Retina (tissue), 1 donor: ENCODE results near the gene NANOGP8.
A peak's percentile ranks its signal among the peaks of the same experiment; 100 is the strongest.
"Not testable (repeated sequence)": the region's sequence is repeated elsewhere in the genome, so short reads cannot be mapped to it uniquely, and the experiment has no call there.

ENCODE experiments used
- DNase-seq: peaks from one replicate; pipeline ENCODE4 v3.0.0-alpha.2; 2016

Gene NANOGP8

DNA sequence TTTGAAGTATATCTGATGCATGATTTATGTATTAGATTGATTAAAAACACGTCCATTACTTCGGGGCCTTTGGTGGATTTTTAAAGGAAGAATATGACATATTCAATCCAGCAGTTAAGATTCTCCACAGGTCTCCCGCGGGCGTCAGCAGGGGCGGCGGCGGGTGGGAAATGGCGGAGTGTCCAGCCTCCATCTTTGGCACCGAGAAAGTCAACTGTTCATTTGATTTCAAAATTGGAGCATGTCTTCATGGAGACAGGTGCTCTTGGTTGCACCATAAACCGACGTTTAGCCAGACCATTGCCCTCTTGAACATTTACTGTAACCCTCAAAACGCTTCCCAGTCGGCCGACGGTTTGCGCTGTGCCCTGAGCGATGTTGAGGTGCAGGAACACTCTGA is 7.2 kb upstream of the NANOGP8 start:
- DNase-seq: no peak

DNA sequence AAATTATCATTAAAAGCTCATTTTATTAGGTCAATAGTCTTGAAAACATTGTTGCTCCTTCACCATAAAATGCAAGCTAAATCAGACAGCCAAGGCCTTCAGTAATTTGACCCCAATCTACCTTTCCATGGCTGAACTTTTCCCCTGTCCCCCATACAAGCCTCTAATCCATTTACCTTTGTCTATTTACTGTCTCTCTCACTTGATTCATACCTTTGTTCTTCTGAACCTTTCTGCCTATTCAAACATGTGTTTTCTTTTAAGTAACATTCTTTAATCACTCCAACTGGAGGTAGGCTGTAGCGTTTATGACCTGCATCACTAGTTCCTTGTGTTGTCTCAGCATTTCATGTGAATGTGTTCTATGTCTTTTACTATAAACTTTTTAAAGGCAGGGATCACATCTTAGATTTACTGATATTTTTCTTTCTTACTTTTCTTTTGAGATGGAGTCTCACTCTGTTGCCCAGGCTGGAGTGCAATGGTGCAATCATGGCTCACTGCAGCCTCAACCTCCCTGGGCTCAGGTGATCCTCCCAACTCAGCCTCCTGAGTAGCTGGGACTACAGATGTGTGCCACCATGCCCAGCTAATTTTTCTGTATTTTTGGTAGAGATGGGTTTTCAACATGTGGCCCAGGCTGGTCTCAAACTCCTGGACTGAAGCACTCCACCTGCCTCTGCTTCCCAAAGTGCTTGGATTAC is 5.2 kb upstream of the NANOGP8 start:
- DNase-seq: no peak

DNA sequence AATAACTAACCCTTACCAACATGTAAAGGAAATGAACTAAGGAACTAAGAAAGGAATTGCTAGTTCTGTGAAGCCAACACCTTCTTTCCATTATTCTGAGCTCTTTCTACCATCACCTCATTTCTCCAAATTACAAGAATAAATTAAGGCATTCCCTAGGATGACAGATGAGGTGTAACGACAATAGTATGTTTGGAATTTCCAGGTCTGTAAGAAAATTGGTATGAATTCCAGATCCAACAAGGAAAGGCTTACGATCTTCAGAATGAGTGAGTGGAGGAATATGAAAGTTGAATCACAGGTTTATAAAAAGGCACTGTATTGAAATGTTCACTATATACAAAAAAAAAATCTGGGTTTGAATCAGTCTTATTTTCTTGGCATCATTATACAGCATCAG is 4.5 kb upstream of the NANOGP8 start:
- DNase-seq: no peak

DNA sequence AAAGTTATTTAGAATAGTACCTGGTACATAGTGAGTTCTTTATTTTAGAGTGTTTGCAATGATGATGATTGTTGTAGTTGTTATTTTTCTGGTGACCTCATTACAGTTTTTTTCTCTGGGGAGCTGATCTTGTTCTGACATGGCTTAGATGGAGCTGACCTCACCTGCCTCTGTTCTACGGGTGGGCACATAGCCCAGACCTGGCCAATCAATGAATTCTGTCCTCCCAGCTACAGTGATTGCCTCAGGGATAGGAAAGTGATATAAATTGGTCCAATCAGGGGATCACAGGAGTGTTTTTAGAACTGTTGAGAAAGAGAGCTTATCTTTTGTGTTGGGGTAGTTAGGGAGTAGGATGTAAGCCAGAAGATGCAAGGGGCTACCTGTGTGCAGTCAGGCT is 3.2 kb upstream of the NANOGP8 start:
- DNase-seq: no peak

DNA sequence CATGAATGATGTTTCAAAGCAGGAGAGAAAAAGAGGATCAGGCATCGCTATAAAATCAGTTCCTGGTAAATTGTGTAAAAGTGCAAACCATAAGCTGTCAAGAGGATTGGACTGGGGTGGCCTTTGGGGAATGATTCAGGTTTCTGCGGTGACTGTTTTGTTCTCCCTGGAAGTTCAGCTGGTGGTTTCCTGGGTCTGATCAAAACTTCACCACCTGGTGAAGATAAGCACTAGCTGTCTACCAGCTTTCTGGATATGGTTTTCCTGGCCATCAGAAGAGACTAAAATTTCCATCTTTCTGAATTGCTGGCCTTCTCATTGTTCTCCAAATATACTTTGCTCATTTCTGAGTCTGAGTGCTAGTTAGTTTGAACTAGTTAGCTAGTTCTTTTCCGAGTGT is 2.7 kb upstream of the NANOGP8 start:
- DNase-seq: no peak

DNA sequence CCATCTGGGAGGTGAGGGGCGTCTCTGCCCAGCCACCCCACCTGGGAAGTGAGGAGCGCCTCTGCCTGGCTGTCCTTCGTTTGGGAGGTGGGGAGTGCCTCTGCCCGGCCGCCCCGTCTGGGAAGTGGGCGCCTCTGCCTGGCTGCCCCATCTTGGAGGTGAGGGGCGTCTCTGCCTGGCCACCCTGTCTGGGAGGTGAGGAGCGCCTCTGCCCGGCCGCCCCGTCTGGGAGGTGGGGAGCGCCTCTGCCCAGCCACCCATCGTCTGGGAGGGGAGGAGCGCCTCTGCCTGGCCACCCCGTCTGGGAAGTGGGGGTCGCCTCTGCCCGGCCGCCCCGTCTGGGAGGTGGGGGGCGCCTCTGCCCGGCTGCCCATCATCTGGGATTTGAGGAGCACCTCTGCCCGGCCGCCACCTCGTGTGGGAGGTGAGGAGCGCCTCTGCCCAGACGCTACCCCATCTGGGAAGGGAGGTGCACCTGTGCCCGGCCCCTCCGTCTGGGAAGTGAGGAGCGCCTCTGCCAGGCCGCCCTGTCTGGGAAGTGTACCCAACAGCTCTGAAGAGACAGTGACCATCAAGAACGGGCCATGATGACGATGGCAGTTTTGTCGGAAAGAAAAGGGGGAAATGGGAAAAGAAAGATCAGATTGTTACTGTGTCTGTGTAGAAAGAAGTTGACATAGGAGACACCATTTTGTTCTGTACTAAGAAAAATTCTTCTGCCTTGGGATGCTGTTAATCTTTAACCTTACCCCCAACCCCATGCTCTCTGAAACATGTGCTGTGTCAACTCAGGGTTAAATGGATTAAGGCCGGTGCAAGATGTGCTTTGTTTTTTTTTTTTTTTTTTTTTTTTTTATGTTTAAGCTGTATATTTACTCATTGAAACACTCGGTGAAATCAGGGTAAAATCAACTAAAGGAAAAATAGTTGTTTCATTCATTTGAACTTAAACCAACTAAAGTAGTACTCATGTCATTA is 2.4 kb downstream of the NANOGP8 start:
- DNase-seq: not testable (repeated sequence)

DNA sequence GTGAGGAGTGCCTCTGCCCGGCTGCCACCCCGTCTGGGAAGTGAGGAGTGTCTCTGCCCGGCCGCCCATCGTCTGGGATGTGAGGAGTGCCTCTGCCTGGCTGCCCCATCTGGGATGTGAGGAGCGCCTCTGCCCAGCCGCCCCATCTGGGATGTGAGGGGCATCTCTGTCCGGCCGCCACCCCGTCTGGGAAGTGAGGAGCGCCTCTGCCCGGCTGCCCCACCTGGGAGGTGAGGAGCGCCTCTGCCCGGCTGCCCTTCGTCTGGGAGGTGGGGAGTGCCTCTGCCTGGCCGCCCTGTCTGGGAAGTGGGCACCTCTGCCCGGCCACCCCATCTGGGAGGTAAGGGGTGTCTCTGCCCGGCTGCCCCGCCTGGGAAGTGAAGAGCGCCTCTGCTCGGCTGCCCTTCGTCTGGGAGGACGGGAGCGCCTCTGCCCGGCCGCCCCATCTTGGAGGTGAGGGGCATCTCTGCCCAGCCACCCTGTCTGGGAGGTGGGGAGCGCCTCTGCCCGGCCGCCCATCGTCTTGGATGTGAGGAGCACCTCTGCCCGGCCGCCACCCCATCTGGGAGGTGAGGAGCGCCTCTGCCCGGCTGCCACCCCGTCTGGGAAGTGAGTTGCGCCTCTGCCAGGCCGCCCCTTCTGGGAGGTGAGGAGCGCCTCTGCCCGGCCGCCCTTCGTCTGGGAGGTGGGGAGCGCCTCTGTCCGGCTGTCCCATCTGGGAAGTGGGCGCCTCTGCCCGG is 3.3 kb downstream of the NANOGP8 start:
- DNase-seq: not testable (repeated sequence)

DNA sequence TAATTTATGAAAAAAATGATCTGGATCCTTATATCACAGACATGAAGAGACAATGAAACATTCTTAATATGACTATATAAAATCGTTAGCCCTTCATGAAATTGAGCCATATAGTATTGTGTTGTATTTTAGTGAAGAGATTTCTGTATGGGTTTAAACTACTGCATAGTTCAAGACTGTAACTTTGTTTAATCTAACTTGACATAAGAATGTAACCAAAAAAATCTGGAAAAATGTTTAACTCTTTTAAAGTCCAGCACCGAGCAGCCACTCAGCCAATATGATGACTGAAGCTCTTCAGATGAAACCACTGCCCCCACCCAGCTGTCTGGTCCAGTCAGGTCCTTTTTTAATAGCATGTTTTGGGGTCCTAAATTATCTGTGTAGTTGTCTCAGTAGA is 4.9 kb downstream of the NANOGP8 start:
- no peak for DNase-seq

DNA sequence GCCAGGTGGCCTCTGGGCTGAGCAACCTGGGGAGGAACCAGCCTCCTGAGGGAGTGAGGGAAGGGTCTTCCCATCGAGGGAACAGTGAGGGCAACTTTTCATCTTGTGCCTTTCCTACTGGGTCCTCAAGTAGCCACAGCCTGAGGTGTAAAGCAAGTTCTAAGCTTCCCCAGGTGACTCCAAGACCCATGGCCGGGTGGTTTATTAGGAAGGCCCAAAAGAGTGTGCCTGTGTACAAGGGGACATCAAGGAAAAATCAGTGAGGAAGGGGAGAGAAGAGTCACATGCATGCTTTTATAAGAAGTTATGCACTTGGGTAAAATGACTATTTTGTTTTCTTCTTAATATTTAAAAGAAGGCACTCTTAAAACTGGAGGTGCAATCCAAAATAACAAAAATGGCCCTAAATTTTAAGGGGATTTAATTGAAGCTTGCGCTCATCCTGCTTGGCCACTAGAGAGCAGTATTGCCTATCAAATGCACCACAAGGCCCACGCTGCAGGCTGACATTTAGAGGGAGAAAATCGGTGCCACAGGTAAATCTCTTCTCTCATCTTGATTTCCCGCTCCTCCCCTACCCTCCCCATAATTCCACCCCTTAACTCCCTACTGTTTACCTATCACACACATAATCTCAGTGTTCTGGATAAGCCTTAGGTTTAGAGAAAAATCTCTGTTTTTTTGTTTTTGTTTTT is 6.7 kb downstream of the NANOGP8 start:
- peak; percentile 43 for DNase-seq

DNA sequence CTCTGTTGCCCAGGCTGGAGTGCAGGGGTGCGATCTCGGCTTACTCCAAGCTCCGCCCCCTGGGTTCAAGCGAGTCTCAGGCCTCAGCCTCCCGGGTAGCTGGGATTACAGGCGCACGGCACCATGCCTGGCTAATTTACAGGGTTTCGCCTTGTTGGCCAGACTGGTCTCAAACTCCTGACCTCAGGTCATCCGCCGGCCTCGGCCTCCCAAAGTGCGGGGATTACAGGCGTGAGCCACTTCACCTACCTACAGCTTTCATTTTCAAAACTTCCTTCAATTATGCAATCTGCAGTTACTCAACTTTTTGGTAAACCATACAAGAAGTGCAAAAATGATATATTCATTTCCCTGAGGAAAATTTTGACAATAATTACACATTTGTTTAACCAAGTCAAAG is 14.0 kb downstream of the NANOGP8 start:
- DNase-seq: no peak

DNA sequence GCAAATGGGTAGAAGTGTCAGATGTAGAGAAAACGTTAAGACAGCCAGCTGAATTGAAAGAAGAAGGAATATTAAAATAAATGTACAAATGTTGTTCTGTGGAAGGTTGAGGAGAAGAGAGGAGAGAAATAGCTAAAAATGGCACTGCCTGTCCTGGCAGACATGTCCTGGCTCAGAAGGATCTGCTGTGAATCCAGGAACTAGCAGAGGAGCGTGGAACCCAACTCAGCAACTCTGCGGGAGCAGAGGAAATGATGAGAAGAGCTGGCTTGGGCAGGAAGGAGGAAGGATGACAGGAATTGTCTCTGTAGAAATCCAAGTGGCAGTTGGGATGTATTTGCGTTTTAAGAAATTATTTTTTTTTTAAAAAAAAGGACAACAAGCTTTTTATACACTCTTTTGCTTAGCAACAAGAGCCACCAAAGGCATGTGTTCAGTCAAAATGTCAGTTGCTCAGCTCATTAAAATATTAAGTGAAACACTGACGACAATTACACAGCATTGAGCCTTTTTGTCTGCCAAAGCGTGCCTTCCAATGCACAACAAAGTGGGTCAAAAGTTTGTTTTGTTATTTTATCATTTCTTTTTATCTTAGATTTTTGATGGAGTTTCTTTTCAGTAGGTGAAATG is 16.1 kb downstream of the NANOGP8 start:
- no peak for DNase-seq

DNA sequence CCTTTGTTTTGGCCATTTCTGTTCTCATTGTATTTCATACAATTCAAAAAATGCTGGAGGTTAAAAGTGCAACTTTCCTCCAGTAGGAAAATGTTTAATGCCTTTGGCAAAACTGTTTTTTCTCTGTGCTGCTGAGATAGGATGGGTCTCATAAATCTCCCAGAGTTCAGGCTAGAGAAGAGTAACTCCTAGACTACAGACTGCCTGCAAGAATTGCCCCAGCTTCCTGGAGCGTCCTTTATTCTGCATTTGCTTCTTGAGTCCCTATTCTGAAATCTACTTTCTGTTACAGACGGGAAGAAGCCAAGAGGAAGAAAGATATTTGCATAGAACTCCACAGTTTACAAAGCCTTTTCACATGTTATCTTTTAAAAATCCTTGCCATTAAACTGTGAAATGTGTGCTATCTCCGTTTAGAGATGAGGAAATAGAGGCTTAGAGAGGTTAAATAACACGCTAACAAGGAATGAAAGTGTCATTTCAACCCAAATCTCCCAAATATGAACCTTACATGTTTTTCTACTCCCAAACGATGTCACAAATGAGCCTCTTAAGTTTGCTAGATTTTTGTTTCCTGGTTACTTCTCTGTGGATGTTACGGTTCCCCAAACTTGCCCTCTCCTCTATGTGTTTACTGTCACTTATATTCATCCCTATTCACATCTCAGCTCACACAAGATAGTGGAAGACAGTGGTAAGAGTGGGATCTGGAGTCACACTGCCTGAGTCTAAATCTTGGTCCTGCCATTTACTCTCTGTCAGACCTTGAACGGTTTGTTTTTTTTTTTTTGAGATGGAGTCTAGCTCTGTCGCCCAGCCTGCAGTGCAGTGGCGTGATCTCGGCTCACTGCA is 17.4 kb downstream of the NANOGP8 start:
- no peak for DNase-seq

DNA sequence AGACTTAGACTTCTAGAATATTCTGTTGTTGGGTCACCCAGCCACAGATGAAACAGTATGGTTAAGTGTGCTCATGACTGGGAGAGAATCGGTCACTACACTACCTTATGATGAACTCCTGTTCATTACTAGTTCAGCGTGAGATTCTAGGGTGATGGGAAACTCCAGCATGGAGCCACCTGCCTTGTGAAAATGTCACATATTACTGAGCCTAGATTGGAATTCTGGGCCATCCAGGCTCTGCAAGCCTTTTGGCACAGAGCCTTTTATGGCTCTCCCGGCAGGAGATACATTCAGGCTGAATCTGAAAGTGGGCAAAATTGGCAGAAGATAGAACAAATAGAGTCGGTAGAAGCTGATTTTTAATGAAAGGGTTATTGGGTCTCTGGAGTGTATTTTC is 19.0 kb downstream of the NANOGP8 start:
- no peak for DNase-seq

DNA sequence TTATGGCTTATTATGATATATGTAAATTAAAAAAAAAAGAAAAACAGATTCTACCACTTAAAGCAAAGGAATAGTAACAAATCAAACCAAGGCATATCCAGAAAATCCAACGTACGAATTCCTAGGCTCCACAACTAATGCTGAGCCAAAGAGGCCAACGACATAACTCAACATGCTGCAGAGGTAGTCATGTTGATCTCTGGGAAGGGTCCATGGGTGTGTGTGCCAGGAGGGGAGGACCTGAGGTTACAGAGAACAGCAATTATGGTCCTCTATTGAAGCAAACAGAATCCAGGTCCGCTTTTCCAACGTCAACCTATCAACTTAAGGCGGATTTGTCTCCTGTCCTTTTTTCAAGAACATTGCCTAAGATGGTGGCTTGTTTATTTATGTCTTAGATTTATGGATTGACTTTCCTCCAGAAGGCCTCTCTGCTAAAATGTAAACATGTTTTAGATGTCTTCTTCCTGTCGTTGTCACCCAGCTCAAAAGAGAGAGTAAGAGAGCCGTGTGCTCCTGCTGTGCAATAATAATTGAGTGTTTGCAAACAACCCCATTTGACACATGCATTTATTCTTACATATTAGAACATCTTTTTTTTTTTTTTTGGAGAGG is 20.4 kb downstream of the NANOGP8 start:
- no peak for DNase-seq

DNA sequence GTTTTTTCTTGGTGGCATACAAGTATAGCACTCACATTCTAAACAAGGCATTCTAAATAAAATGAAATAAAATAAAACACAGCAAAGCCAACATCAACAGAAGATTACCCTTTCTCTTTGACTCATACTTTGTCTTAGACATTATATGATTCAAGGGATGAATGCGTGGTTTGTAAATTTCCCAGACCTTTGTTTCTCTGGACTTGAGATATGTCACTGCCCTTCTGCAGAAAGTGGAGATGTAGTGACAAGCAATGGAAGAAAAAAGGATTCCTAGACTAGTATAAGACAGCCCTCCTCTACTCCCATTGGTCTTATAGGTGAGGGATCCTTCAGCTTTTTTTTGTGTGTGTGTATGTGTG is 22.4 kb downstream of the NANOGP8 start:
- DNase-seq: no peak

DNA sequence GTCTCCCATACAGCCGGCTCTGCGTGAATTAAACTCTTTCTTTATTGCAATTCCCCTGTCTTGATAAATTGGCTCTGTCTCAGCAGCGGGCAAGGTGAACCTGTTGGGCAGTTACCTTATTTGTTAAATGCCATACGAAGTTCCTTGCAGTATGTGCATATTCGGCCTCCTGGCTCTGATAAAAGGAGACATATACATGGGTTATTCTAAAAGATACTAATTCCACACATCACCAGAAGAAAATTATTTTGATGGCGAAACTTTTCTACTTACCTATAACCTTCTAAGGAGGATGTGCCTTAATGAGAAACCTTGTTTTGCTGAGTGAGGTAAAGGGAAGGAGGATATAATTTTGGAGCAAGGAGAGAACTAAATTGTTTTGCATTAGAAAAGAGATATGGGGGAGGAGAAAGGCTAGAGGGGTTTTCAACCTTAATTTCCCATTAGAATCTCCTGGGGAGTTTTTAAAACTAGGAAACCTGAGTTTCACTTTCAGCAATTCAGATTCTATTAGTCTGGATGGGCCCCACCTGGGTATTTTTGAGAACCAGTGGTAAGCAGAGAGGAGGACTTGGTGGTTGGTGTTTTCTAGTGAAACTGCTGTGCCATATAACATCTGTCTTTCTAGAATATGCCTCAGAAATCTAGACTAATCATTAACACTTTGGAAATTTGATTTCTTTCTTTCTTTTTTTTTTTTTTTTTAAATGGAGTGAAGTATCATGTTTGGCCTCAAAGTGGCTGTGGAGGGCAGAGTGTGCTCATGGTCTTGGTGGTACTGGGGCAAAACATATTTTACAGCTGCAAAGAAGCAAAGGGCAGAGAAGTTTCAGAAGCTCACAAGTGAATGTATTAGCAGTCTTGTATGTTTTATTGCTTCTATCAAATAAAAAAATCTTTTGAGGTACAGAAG is 23.0 kb downstream of the NANOGP8 start:
- no peak for DNase-seq

DNA sequence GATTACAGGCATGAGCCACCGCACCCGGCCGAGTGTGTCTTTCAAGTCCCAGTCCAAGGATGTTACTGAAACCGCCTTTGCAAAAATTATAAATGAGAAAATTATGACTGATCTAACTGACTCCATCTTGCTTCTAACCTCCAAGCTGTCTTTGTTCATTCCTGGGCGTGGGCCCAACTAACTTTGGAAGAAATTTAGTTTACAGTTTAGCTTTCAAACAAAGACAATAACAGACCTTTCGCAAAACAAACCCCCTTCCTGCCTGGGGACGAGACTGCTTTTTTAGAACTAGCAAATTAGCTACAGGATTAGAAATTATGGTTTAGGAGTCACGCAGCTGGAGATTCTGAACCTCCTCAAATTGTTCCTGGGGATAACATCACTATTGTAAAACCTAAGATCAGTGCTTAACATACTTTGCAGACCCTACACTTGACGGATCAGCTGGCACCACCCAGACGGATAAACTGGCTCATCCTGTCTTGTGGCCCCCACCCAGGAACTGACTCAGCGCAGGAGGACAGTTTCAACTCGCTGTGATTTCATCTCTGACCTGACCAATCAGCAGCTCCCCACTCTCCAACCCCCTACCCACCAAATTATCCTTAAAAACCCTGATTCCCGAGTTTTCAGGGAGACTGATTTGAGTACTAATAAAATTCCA is 23.8 kb downstream of the NANOGP8 start:
- no peak for DNase-seq

DNA sequence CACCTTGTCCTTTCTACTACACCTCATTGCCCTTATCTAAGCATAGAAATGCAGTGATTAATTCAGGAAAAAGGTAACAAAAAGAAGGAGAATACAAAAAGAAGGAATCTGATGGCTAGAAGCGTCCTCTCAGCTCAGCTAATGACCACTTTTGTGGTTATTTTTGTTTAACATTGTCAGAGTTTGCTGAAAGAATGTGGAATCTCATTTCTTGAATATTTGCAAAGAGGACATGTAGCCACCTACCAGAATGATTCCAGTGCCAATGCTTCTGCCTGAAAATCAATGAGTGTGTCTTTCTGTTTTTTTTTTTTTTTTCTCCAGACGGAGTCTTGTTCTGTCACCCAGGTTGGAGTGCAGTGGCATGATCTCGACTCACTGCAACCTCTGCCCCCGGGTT is 24.5 kb downstream of the NANOGP8 start:
- no peak for DNase-seq

DNA sequence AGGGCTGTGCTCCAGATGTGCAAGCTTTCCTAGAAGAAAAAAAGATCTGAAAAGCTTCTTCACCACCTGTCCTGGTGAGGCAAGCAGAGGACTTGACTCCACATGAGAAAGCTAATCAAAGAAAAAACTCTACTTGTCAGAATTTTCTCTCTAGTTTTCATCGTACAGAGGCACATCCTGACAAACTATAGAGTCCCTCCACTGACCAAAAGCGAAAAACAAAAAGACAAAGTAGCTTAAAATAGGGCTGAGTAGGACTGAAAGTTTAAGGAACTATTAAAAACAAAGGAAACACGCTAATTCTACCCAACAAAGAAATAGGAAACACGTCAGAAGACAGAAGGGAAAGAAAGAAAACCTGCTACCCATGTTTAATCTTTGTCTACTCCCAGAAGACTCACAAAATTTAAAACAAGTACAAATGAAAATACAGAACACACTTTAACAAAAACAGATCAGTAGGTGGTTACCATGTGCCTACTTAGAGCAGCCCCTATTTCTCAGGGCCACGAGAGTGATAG is 26.5 kb downstream of the NANOGP8 start:
- DNase-seq: no peak
